ENCODE data around the gene SETBP1. TPM values are rescaled to one million over a fixed set of nuclear protein-coding genes. Genes with fewer than 3 reads are reported as not detected.

The SETBP1 gene
- total RNA-seq, 1 experiment from 2014 or later, result 0.05 TPM

DNA sequence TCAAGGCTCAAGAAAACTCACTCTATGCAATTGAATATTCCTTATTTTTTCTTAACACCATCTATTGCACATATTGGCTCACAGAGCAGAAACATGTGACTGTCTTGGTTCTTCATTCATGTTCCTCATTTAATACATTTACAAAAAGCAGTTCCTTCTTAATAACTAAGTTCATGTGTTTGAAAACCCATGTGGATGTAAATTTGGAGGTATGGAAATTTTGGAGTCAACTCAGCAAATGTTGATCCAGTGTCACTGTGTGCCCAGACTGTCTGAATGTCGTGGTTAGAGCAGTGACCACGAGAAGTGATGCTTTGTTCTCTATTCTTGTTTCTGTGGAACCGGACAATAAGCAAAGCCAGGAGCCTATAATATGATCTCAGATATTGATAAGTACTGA, 299.1 kb downstream of the SETBP1 start:
- intact Hi-C loops (cut with micrococcal nuclease), result no loop called here
- H3K79me2 ChIP-seq (ENCODE audit: insufficient read depth, low read length), result no peaks in the 10 kb centered on the region
- H3K9ac ChIP-seq (ENCODE audit: low read length), result no peak overlapping the region
- TF ChIP-seq ZFX (IDR thresholded peaks at IDR 0.05), result no peak
- no peak for TF ChIP-seq CBX3 (IDR thresholded peaks at IDR 0.05; ENCODE audit: low read depth)
- TF ChIP-seq SRF (IDR thresholded peaks at IDR 0.05; ENCODE audit: low read depth), result no peak
- ChIA-PET CTCF (no interaction called here), RAD21 (ENCODE audit: low non-redundant PET in 1 of 2, low total read pairs in 2 of 2, uncharacterized antibody in 2 of 2, unreplicated experiment in 2 of 2) (no interaction called here), POLR2A (no interaction called here)
- H4K20me1 ChIP-seq (ENCODE audit: insufficient read depth), result no peaks in the 10 kb centered on the region
- no peaks in the 10 kb centered on the region for H3K36me3 ChIP-seq (ENCODE audit: control insufficient read depth in 1 of 2, insufficient read depth in 2 of 2, low read length in 2 of 2)
- no peak overlapping the region for H3K4me2 ChIP-seq (ENCODE audit: low read length)
- H3K4me1 ChIP-seq (ENCODE audit: control insufficient read depth in 1 of 2, insufficient read depth in 2 of 2, low read length in 2 of 2), result no peaks in the 10 kb centered on the region
- no TSS peak for BruUV-seq (replicated peaks)
- no peak overlapping the region for H3K27ac ChIP-seq (ENCODE audit: low read depth, low read length)
- H3K9me3 ChIP-seq (ENCODE audit: control insufficient read depth in 1 of 2, insufficient read depth in 1 of 2, low read depth in 1 of 2, low read length in 2 of 2), result peaks cover 4 to 26% of the 10 kb centered on the region in 2 experiments; a peak in 2 of 4 replicates
- H3K4me3 ChIP-seq (replicated peaks in 1 of 2; ENCODE audit: low read depth in 1 of 2, low read length in 2 of 2), result no peak overlapping the region
- H2AFZ ChIP-seq (ENCODE audit: low read depth, low read length, poor library complexity, severe bottlenecking), result no peak overlapping the region
- DNase-seq (ENCODE audit: low read depth, low spot score) (no peak), ATAC-seq (no peak)
- no peaks in the 10 kb centered on the region for H3K9me2 ChIP-seq (ENCODE audit: insufficient read depth)
- H3K27me3 ChIP-seq (ENCODE audit: insufficient read depth, low read length), result no peaks in the 10 kb centered on the region

GRCh38 chr18:44981121-44981520, 300.4 kb downstream of the SETBP1 start:
- TF ChIP-seq FOSL1 (IDR thresholded peaks at IDR 0.05; ENCODE audit: low read depth), result no peak
- no peak for TF ChIP-seq POLR2AphosphoS5 (IDR thresholded peaks at IDR 0.05; ENCODE audit: low read depth, low read length)
- TF ChIP-seq ZFX (IDR thresholded peaks at IDR 0.05), result no peak
- TF ChIP-seq ZBTB33 (IDR thresholded peaks at IDR 0.05; ENCODE audit: extremely low read depth, insufficient replicate concordance, low read length), result no peak
- no peak for TF ChIP-seq JUND (IDR thresholded peaks at IDR 0.05)
- no peak for TF ChIP-seq SIN3A (IDR thresholded peaks at IDR 0.05; ENCODE audit: low read depth)
- TF ChIP-seq ZNF274 (IDR thresholded peaks at IDR 0.05; ENCODE audit: low read depth, low read length), result no peak
- no peak for TF ChIP-seq CTCF (IDR thresholded peaks at IDR 0.05 in 2 of 3, conservative IDR thresholded peaks at IDR 0.05 in 1 of 3; ENCODE audit: borderline replicate concordance in 1 of 3, insufficient read depth in 1 of 3, low read depth in 2 of 3, low read length in 2 of 3)
- no peak for TF ChIP-seq TCF7L2 (IDR thresholded peaks at IDR 0.05; ENCODE audit: borderline replicate concordance, extremely low read depth, insufficient read depth, insufficient read length)
- no peak for TF ChIP-seq SRF (IDR thresholded peaks at IDR 0.05; ENCODE audit: low read depth)
- no peak for TF ChIP-seq EZH2 (IDR thresholded peaks at IDR 0.05)
- TF ChIP-seq POLR2A (IDR thresholded peaks at IDR 0.05; ENCODE audit: borderline replicate concordance, extremely low read depth, insufficient read depth, insufficient read length), result no peak
- TF ChIP-seq CBX3 (IDR thresholded peaks at IDR 0.05; ENCODE audit: low read depth), result no peak
- TF ChIP-seq REST (IDR thresholded peaks at IDR 0.05; ENCODE audit: low read depth), result no peak
- no TSS peak for BruUV-seq (replicated peaks)
- intact Hi-C loops (cut with micrococcal nuclease), result no loop called here

More at GRCh38 chr18:44981121-44981520, 300.4 kb downstream of the SETBP1 start:
- Histone ChIP-seq H3K4me3 (replicated peaks in 1 of 2; ENCODE audit: low read depth in 1 of 2, low read length in 2 of 2) (no peak overlapping the region), H3K79me2 (ENCODE audit: insufficient read depth, low read length) (no peaks in the 10 kb centered on the region), H3K27ac (ENCODE audit: low read depth, low read length) (no peak overlapping the region), H3K4me2 (ENCODE audit: low read length) (no peak overlapping the region), H4K20me1 (ENCODE audit: insufficient read depth) (no peaks in the 10 kb centered on the region), H3K9ac (ENCODE audit: low read length) (no peak overlapping the region), H3K36me3 (ENCODE audit: control insufficient read depth in 1 of 2, insufficient read depth in 2 of 2, low read length in 2 of 2) (no peaks in the 10 kb centered on the region), H3K27me3 (ENCODE audit: insufficient read depth, low read length) (no peaks in the 10 kb centered on the region), H3K9me2 (ENCODE audit: insufficient read depth) (no peaks in the 10 kb centered on the region), H3K9me3 (ENCODE audit: control insufficient read depth in 1 of 2, insufficient read depth in 1 of 2, low read depth in 1 of 2, low read length in 2 of 2) (peaks cover 4 to 21% of the 10 kb centered on the region in 2 experiments; a peak in 2 of 4 replicates), H3K4me1 (ENCODE audit: control insufficient read depth in 1 of 2, insufficient read depth in 2 of 2, low read length in 2 of 2) (no peaks in the 10 kb centered on the region), H2AFZ (ENCODE audit: low read depth, low read length, poor library complexity, severe bottlenecking) (no peak overlapping the region)
- ATAC-seq, result no peak
- ChIA-PET CTCF (no interaction called here), RAD21 (ENCODE audit: low non-redundant PET in 1 of 2, low total read pairs in 2 of 2, uncharacterized antibody in 2 of 2, unreplicated experiment in 2 of 2) (no interaction called here), POLR2A (no interaction called here)
- no peak for DNase-seq (ENCODE audit: low read depth, low spot score)
